ENCODE measurements around the gene CIB4. TPM values are rescaled to one million over a fixed set of nuclear protein-coding genes. Genes with fewer than 3 reads are reported as not detected.
A peak's percentile ranks its signal among the peaks of the same experiment; 100 is the strongest.

CIB4 gene
- total RNA-seq, 1 donor from 2014 or later, result not detected

DNA sequence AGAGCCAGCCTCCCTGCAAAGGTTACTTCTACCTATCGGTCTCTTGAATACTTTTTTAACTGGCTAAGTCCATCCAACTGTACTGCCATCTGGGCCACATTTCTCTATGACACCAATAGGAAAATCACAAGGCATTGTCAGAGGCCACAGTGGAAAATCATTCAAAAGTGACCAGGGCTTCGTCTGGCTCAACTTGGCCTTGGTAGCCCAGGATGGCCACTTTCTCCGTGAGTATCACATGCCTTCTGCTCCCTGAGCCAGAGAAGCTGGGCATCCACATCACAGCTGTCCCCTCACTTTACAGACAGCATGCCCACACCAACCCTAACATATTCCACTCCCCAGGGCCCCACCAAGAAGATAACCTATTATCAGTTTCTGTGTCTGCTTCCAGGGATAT, 5.8 kb downstream of the CIB4 start:
- H3K27me3 Mint-ChIP-seq (ENCODE audit: low read depth), result peaks cover 10% of the 10 kb centered on the region
- peaks cover 2% of the 10 kb centered on the region for H3K36me3 Mint-ChIP-seq (ENCODE audit: low read depth)
- H3K4me1 Mint-ChIP-seq (ENCODE audit: low read depth), result peaks cover 17% of the 10 kb centered on the region
- H3K9me3 Mint-ChIP-seq (ENCODE audit: low read depth), result no peaks in the 10 kb centered on the region
- H3K27ac Mint-ChIP-seq (ENCODE audit: unreplicated experiment), result no peak overlapping the region
- TF ChIP-seq, protein P1, sequence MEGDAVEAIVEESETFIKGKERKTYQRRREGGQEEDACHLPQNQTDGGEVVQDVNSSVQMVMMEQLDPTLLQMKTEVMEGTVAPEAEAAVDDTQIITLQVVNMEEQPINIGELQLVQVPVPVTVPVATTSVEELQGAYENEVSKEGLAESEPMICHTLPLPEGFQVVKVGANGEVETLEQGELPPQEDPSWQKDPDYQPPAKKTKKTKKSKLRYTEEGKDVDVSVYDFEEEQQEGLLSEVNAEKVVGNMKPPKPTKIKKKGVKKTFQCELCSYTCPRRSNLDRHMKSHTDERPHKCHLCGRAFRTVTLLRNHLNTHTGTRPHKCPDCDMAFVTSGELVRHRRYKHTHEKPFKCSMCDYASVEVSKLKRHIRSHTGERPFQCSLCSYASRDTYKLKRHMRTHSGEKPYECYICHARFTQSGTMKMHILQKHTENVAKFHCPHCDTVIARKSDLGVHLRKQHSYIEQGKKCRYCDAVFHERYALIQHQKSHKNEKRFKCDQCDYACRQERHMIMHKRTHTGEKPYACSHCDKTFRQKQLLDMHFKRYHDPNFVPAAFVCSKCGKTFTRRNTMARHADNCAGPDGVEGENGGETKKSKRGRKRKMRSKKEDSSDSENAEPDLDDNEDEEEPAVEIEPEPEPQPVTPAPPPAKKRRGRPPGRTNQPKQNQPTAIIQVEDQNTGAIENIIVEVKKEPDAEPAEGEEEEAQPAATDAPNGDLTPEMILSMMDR (IDR thresholded peaks at IDR 0.05), result no peak
- peak; percentile 21 for DNase-seq (ENCODE audit: low spot score)
- no peak overlapping the region for H3K4me3 Mint-ChIP-seq (ENCODE audit: unreplicated experiment)

DNA sequence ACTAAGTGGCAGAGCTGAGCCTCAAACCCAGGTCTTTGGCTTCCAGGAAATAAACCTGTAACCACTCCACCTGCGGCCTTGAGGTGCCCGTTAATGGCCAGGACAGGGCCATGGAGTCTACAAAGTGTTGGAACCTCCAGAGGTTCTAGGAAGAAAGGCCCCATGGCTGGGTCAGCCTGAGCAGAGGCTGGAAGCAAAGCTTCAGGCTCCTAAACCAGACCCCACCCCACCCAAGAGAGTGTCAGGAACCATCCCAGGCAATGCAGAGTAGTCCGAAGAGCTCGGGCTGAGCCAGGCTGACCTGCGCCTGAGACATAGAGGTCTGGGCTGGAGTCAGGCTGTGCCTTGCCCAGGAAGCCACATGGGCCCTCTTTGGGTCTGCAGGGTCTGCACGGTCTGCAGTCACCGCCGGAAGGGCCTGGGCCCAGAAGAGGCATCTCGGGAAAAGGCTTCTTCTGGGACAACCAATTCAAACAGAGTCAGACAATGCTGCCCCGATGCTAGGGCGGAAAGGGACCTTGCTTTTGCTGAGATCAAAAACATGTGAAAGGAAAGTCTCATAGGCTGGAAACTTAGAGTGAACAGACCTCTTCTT, 6.4 kb downstream of the CIB4 start:
- DNase-seq (ENCODE audit: low spot score), result peak; percentile 59
- no peak overlapping the region for H3K4me3 Mint-ChIP-seq (ENCODE audit: unreplicated experiment)
- no peaks in the 10 kb centered on the region for H3K9me3 Mint-ChIP-seq (ENCODE audit: low read depth)
- TF ChIP-seq, protein P1 (IDR thresholded peaks at IDR 0.05), result no peak
- peaks cover 14% of the 10 kb centered on the region for H3K4me1 Mint-ChIP-seq (ENCODE audit: low read depth)
- peaks cover 2% of the 10 kb centered on the region for H3K36me3 Mint-ChIP-seq (ENCODE audit: low read depth)
- H3K27ac Mint-ChIP-seq (ENCODE audit: unreplicated experiment), result no peak overlapping the region
- peaks cover 8% of the 10 kb centered on the region for H3K27me3 Mint-ChIP-seq (ENCODE audit: low read depth)

DNA sequence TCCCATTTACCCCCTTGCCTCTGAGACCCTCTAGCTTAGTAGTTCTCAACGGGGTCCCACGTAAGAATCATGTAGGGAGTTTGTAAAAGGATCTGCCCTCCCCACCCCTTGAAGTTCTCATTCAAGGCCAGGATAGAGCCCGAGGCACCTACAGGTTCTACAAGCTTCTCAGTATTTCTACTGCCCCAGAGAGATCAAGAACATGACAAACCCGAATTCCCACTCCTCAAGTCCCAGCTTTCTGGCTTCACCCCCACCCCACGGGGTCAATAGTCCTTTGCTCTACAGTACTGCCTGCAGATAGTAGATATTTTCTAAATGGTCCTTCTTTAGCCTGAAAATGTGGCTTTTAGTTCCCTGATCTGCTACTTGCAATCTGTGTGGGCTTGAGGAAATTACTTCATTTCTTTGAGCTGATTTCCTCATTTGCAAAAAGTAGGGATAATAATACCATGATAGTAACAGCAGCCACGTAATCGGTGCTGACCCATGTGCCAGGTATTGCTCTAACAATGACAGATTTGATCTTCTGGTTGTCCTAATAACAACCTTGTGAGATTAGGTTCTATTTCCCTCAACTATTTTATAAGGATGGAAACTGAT, 7.1 kb downstream of the CIB4 start:
- H3K4me1 Mint-ChIP-seq (ENCODE audit: low read depth), result peaks cover 14% of the 10 kb centered on the region
- H3K27ac Mint-ChIP-seq (ENCODE audit: unreplicated experiment), result no peak overlapping the region
- TF ChIP-seq, protein P1 (IDR thresholded peaks at IDR 0.05), result no peak
- DNase-seq (ENCODE audit: low spot score), result peak; percentile 7
- peaks cover 2% of the 10 kb centered on the region for H3K36me3 Mint-ChIP-seq (ENCODE audit: low read depth)
- no peaks in the 10 kb centered on the region for H3K9me3 Mint-ChIP-seq (ENCODE audit: low read depth)
- H3K4me3 Mint-ChIP-seq (ENCODE audit: unreplicated experiment), result no peak overlapping the region
- H3K27me3 Mint-ChIP-seq (ENCODE audit: low read depth), result peaks cover 8% of the 10 kb centered on the region

DNA sequence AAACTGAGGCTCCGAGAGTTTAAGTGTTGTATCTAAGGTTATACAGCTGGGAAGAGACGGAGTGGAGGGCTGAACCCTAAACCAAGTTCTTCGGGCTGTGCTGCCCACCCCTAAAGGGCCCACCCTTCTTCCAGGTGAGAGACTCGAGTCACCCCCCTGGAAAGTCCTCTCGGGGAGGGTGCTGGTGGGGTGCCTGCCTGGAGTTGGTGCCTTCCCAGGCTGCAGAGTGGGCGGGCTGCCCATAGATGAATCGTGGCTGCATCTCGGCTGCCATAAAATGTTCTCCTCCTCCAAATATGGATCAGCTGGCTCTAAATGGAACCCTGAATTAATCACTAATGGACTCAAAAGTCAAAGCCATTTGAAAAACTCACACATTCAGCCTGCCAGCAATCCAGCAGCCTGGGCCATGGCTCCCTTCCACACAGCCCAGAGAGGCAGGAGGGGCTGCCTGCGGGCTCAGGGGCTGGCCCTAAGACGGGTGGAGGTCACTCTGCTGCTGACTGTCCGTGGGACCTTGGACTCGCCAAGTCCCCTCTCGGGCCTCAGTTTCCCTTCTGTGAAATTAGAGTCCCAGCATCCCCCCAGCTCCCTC, 7.7 kb downstream of the CIB4 start:
- H3K9me3 Mint-ChIP-seq (ENCODE audit: low read depth), result no peaks in the 10 kb centered on the region
- peaks cover 14% of the 10 kb centered on the region for H3K4me1 Mint-ChIP-seq (ENCODE audit: low read depth)
- TF ChIP-seq, protein P1 (IDR thresholded peaks at IDR 0.05), result no peak
- H3K36me3 Mint-ChIP-seq (ENCODE audit: low read depth), result peaks cover 2% of the 10 kb centered on the region
- no peak overlapping the region for H3K4me3 Mint-ChIP-seq (ENCODE audit: unreplicated experiment)
- no peak overlapping the region for H3K27ac Mint-ChIP-seq (ENCODE audit: unreplicated experiment)
- DNase-seq (ENCODE audit: low spot score), result peak; percentile 58
- peaks cover 8% of the 10 kb centered on the region for H3K27me3 Mint-ChIP-seq (ENCODE audit: low read depth)

DNA sequence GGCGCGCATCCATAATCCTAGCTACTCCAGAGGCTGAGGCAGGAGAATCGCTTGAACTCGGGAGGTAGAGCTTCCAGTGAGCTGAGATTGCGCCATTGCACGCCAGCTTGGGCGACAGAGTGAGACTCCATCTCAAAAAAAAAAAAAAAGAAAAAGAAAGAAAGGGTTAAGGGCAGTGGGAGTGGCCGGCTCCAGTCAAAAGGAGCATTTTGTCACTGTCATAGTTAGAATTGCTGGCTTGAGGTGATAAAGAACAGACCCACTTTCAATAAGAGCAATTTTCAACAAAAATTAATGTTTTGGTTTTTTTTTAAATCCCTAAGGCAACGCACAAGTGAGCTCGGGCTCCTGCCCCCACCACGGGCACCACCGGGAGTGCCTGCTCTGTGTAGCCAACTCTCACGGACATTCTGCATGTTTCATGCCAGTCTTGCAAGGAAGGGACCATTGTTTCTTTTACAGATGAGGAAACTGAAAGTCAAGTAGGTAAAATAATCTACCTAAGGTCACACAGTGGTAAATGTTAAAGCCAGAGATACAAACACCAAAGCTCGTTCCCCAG, 8.5 kb downstream of the CIB4 start:
- peaks cover 2% of the 10 kb centered on the region for H3K36me3 Mint-ChIP-seq (ENCODE audit: low read depth)
- peaks cover 14% of the 10 kb centered on the region for H3K4me1 Mint-ChIP-seq (ENCODE audit: low read depth)
- H3K27ac Mint-ChIP-seq (ENCODE audit: unreplicated experiment), result no peak overlapping the region
- DNase-seq (ENCODE audit: low spot score), result peak; percentile 30
- H3K27me3 Mint-ChIP-seq (ENCODE audit: low read depth), result peaks cover 8% of the 10 kb centered on the region
- no peak overlapping the region for H3K4me3 Mint-ChIP-seq (ENCODE audit: unreplicated experiment)
- TF ChIP-seq, protein P1 (IDR thresholded peaks at IDR 0.05), result no peak
- no peaks in the 10 kb centered on the region for H3K9me3 Mint-ChIP-seq (ENCODE audit: low read depth)
